H1 (cell line): ENCODE data around the gene SLC7A10. TPM values are rescaled to one million over a fixed set of nuclear protein-coding genes. Genes with fewer than 3 reads are reported as not detected.

Experiments
- CTCF ChIA-PET: fragments of 300-600 bp; sonication (Branson Sonifier 250); formaldehyde crosslinking; loops from one replicate; lab custom pipeline; 2021; ENCODE audit not compliant: partially characterized antibody; lab: Charles Lee
- POLR2A ChIA-PET: fragments of 300-600 bp; sonication (Branson Sonifier 250); formaldehyde crosslinking; loops from one replicate; lab custom pipeline; 2021; ENCODE audit warnings: inconsistent platforms; ENCODE audit not compliant: partially characterized antibody; lab: Charles Lee
- DNase-seq, 2 experiments: peaks; one replicate each; pipeline versions ENCODE4 v3.0.0 to v3.0.0-alpha.2; 2010 to 2022; ENCODE audit warnings: low spot score in 2 of 2, low read depth in 1 of 2, mixed read lengths in 1 of 2
- FAIRE-seq: peaks from 2 replicates; lab custom pipeline; 2011; peaks lifted over from hg19 to GRCh38; lab: Jason Lieb, UNC
- H2AFZ ChIP-seq: 2 replicates; pipeline ENCODE4 v1.8.1; 2012; ENCODE audit warnings: low read length, inconsistent platforms
- H2AK5ac ChIP-seq: 2 replicates; pipeline ENCODE4 v1.6.1; 2013; ENCODE audit warnings: low read depth, low read length
- H2BK120ac ChIP-seq: replicated peaks from 2 replicates; pipeline ENCODE3; 2013; ENCODE audit warnings: low read depth, low read length, inconsistent platforms
- H2BK12ac ChIP-seq: 2 replicates; pipeline ENCODE4 v1.6.1; 2013; ENCODE audit warnings: low read depth, low read length
- H2BK15ac ChIP-seq: 2 replicates; pipeline ENCODE4 v1.6.1; 2013; ENCODE audit warnings: low read length
- H2BK20ac ChIP-seq: 2 replicates; pipeline ENCODE4 v1.6.1; 2013; ENCODE audit warnings: low read length
- H2BK5ac ChIP-seq: 2 replicates; pipeline ENCODE4 v1.6.1; 2013; ENCODE audit warnings: low read depth, low read length
- H3K14ac ChIP-seq: 2 replicates; pipeline ENCODE4 v1.6.1; 2013; ENCODE audit warnings: inconsistent platforms; ENCODE audit not compliant: insufficient read length
- H3K18ac ChIP-seq: 2 replicates; pipeline ENCODE4 v1.6.1; 2013; ENCODE audit warnings: low read length; ENCODE audit errors: extremely low read depth
- H3K23ac ChIP-seq: 2 replicates; pipeline ENCODE4 v1.6.1; 2013; ENCODE audit warnings: inconsistent platforms; ENCODE audit not compliant: insufficient read length
- H3K23me2 ChIP-seq: 2 replicates; pipeline ENCODE4 v1.6.1; 2013; ENCODE audit warnings: low read depth, low read length
- H3K27ac ChIP-seq: 2 replicates; pipeline ENCODE4 v1.6.1; 2011; ENCODE audit warnings: low read depth, low read length, inconsistent platforms
- H3K27me3 ChIP-seq, 4 experiments: replicated peaks in 1 of 4; 1 replicate in 1 of 4; 2 replicates in 3 of 4; pipeline versions ENCODE4 v1.6.1 to v1.8.1; 2011 to 2013; ENCODE audit warnings: low read length in 3 of 4, mild to moderate bottlenecking in 3 of 4, inconsistent platforms in 2 of 4, mixed read lengths in 2 of 4, moderate library complexity in 1 of 4; ENCODE audit not compliant: control insufficient read depth in 3 of 4, insufficient read depth in 3 of 4; ENCODE audit errors: extremely low read depth in 1 of 4
- H3K36me3 ChIP-seq, 4 experiments: 2 replicates each; pipeline versions ENCODE4 v1.6.1 to v1.8.1; 2011 to 2013; ENCODE audit warnings: mild to moderate bottlenecking in 4 of 4, low read length in 3 of 4, moderate library complexity in 2 of 4, control low read depth in 1 of 4, inconsistent platforms in 1 of 4; ENCODE audit not compliant: insufficient read depth in 4 of 4, control insufficient read depth in 2 of 4
- H3K4ac ChIP-seq: replicated peaks from 2 replicates; pipeline ENCODE3; 2013; ENCODE audit warnings: low read length, low read depth, mixed read lengths, inconsistent platforms; ENCODE audit not compliant: insufficient read length
- H3K4me1 ChIP-seq, 4 experiments: replicated peaks in 1 of 4; 1 replicate in 1 of 4; 2 replicates in 3 of 4; pipeline versions ENCODE4 v1.6.1 to v1.8.1; 2011 to 2013; ENCODE audit warnings: low read length in 3 of 4, inconsistent platforms in 2 of 4, mixed read lengths in 1 of 4; ENCODE audit not compliant: insufficient read depth in 4 of 4, control insufficient read depth in 3 of 4
- H3K4me2 ChIP-seq, 2 experiments: 2 replicates each; pipeline versions ENCODE4 v1.6.1 to v1.8.1; 2011 to 2013; ENCODE audit warnings: low read depth in 2 of 2, low read length in 2 of 2, control low read depth in 1 of 2, inconsistent platforms in 1 of 2, mild to moderate bottlenecking in 1 of 2; ENCODE audit not compliant: insufficient read depth in 1 of 2
- H3K4me3 ChIP-seq, 4 experiments: fragments of 200-600, 300-600 bp in 1 of 4; sonication (generic), shearing (Covaris generic), sonication (Bioruptor Twin) in 1 of 4; 2 replicates each; pipeline versions ENCODE4 v1.5.1 to v1.8.1; 2011 to 2016; ENCODE audit warnings: low read length in 4 of 4, low read depth in 3 of 4, control low read depth in 2 of 4, inconsistent platforms in 2 of 4, mild to moderate bottlenecking in 2 of 4, mixed read lengths in 1 of 4, moderate library complexity in 1 of 4; ENCODE audit not compliant: insufficient read depth in 2 of 4; ENCODE audit errors: extremely low read depth in 1 of 4
- H3K56ac ChIP-seq: replicated peaks from 2 replicates; pipeline ENCODE3; 2013; ENCODE audit warnings: low read depth, mild to moderate bottlenecking, mixed read lengths, low read length, inconsistent platforms; ENCODE audit not compliant: insufficient read length
- H3K79me1 ChIP-seq: 2 replicates; pipeline ENCODE4 v1.6.1; 2013; ENCODE audit warnings: low read depth, low read length, control low read depth
- H3K79me2 ChIP-seq, 2 experiments: 2 replicates each; pipeline versions ENCODE4 v1.6.1 to v1.8.1; 2012 to 2013; ENCODE audit warnings: low read length in 2 of 2, mild to moderate bottlenecking in 2 of 2, inconsistent platforms in 1 of 2; ENCODE audit not compliant: insufficient read depth in 2 of 2, control insufficient read depth in 1 of 2
- H3K9ac ChIP-seq, 4 experiments: replicated peaks in 1 of 4; 1 replicate in 1 of 4; 2 replicates in 3 of 4; pipeline versions ENCODE4 v1.6.1 to v1.8.1; 2011 to 2013; ENCODE audit warnings: low read depth in 3 of 4, low read length in 3 of 4, control low read depth in 2 of 4, mild to moderate bottlenecking in 2 of 4, moderate library complexity in 2 of 4, inconsistent platforms in 1 of 4; ENCODE audit errors: extremely low read depth in 1 of 4
- H3K9me3 ChIP-seq, 2 experiments: 2 replicates each; pipeline versions ENCODE4 v1.6.1 to v1.8.1; 2012 to 2013; ENCODE audit warnings: mild to moderate bottlenecking in 2 of 2, moderate library complexity in 2 of 2, control low read depth in 1 of 2, inconsistent platforms in 1 of 2, low read depth in 1 of 2, low read length in 1 of 2, mixed read lengths in 1 of 2; ENCODE audit not compliant: insufficient read depth in 2 of 2
- H4K20me1 ChIP-seq, 2 experiments: replicated peaks in 1 of 2; 2 replicates each; pipeline versions ENCODE3 to v1.8.1; 2011 to 2013; ENCODE audit warnings: inconsistent platforms in 2 of 2, low read length in 2 of 2, mild to moderate bottlenecking in 1 of 2; ENCODE audit not compliant: insufficient read depth in 2 of 2, control insufficient read depth in 1 of 2
- H4K5ac ChIP-seq: 2 replicates; pipeline ENCODE4 v1.6.1; 2013; ENCODE audit warnings: low read length, low read depth, mixed read lengths, inconsistent platforms; ENCODE audit not compliant: insufficient read length
- H4K8ac ChIP-seq: 2 replicates; pipeline ENCODE4 v1.8.0; 2013; ENCODE audit warnings: mild to moderate bottlenecking, moderate library complexity, low read length, inconsistent platforms; ENCODE audit not compliant: insufficient read depth; ENCODE audit errors: extremely low read depth
- H4K91ac ChIP-seq: replicated peaks from 2 replicates; pipeline ENCODE3; 2013; ENCODE audit warnings: low read length, mixed read lengths, inconsistent platforms; ENCODE audit not compliant: insufficient read length
- WGBS, 2 experiments: shearing (Covaris generic) in 1 of 2; methylation state at CpG; one replicate each; pipeline versions ENCODE4 v1.1.6 to v1.1.7; 2013 to 2015; ENCODE audit warnings: low lambda C conversion rate in 2 of 2, mixed read lengths in 2 of 2, inconsistent platforms in 1 of 2, low coverage in 1 of 2, missing lambda C conversion rate in 1 of 2; ENCODE audit not compliant: insufficient replicate concordance in 2 of 2, insufficient coverage in 1 of 2, insufficient read length in 1 of 2; ENCODE audit errors: extremely low coverage in 1 of 2, missing lambda C conversion rate in 1 of 2; 5-methylcytosine and 5-hydroxymethylcytosine counted together
- polyA plus RNA-seq, 7 experiments: library from polyadenylated mRNA; depleted of rRNA in 3 of 7; stranded (reverse) in 5 of 7; unstranded in 2 of 7; fragments of >200 nt in 5 of 7; fragments of 200-250 nt in 2 of 7; gene quantifications; 1 replicate in 5 of 7; 2 replicates in 1 of 7; 4 replicates in 1 of 7; pipeline versions ENCODE4 v1.2.1 to v1.2.3, GENCODE V29; 2011 to 2013; ENCODE audit warnings: missing spikeins in 2 of 7, mixed read lengths in 2 of 7
- total RNA-seq: library from RNA; stranded (reverse); fragmentation: NEBNext Ultra II Directional; extraction: Animal tissue kit (Norgen Biotek cat#: 25700); gene quantifications from 2 replicates; pipeline ENCODE4 v1.2.1, GENCODE V29; 2021

SLC7A10 gene
- total and polyA plus RNA-seq, 2 of the 8 experiments (the other 6 are each of a cell fraction or from before 2014, with no cell fraction given), result 3.7 to 7.1 TPM

- Histone ChIP-seq H3K4me1 (peaks cover 0 to 4% (median under 1%) of the 10 kb centered on the region in 4 experiments; a peak in 5 of 7 replicates), H4K20me1 (peaks cover 0 to 12% of the 10 kb centered on the region in 2 experiments), H3K79me1 (peaks cover 8% of the 10 kb centered on the region; the same call in 1 of the 2 replicates), H2BK12ac (no peak overlapping the region), H3K27ac (no peak overlapping the region), H3K56ac (no peak overlapping the region), H4K8ac (peak overlapping the region; percentile 22; the same call in 1 of the 2 replicates), H3K14ac (no peak overlapping the region), H2BK15ac (no peak overlapping the region), H3K23me2 (peaks cover 13% of the 10 kb centered on the region; the same call in 1 of the 2 replicates), H2BK120ac (no peak overlapping the region), H2AK5ac (peak overlapping the region; percentile 90; the same call in 1 of the 2 replicates), H3K4ac (no peak overlapping the region), H3K79me2 (no peaks in the 10 kb centered on the region), H3K4me3 (no peak overlapping the region), H3K9ac (no peak overlapping the region), H4K91ac (no peak overlapping the region), H3K36me3 (no peaks in the 10 kb centered on the region), H2BK5ac (peak overlapping the region; percentile 32; the same call in 1 of the 2 replicates), H4K5ac (no peak overlapping the region), H2AFZ (no peak overlapping the region), H3K9me3 (peaks cover 10% of the 10 kb centered on the region in 2 experiments; a peak in 3 of 4 replicates), H2BK20ac (no peak overlapping the region), H3K18ac (no peak overlapping the region), H3K27me3 (no peaks in the 10 kb centered on the region; a peak in 1 of 7 replicates), H3K23ac (no peak overlapping the region), H3K4me2 (no peak overlapping the region)
- POLR2A ChIA-PET, result interaction anchor here (0.9 to 2.4 kb wide), 3 partner anchors 56 to 130 kb away, joined by 4 to 9 read pairs (median 4); partner anchors contain the start of genes CEBPA and CEBPG
- no peak for DNase-seq
- no peak for FAIRE-seq
- CTCF ChIA-PET, result interaction anchor here (0.5 to 15.1 kb wide), 23 partner anchors 8 to 514 kb away, joined by 3 to 426 read pairs (median 4); no protein-coding TSS in a partner anchor
- WGBS, 2 experiments, result 93% methylated on average over 7 of the region's 7 CpGs; no CpG with 5 or more reads in 1 of the 2 experiments
Observed at GRCh38 chr19:33246709-33247440, 21.2 kb upstream of the SLC7A10 start.
